GM18508 (cell line): ENCODE results near the gene KCNK16.
"Not testable (repeated sequence)": the region's sequence is repeated elsewhere in the genome, so short reads cannot be mapped to it uniquely, and the experiment has no call there.

Experiments
- ATAC-seq: cut with Tn5 transposase; IDR thresholded peaks from one replicate; pipeline ENCODE4 v1.9.1; 2021; ENCODE audit warnings: moderate number of reproducible peaks; ENCODE audit not compliant: insufficient read depth, unreplicated experiment

KCNK16 gene

DNA sequence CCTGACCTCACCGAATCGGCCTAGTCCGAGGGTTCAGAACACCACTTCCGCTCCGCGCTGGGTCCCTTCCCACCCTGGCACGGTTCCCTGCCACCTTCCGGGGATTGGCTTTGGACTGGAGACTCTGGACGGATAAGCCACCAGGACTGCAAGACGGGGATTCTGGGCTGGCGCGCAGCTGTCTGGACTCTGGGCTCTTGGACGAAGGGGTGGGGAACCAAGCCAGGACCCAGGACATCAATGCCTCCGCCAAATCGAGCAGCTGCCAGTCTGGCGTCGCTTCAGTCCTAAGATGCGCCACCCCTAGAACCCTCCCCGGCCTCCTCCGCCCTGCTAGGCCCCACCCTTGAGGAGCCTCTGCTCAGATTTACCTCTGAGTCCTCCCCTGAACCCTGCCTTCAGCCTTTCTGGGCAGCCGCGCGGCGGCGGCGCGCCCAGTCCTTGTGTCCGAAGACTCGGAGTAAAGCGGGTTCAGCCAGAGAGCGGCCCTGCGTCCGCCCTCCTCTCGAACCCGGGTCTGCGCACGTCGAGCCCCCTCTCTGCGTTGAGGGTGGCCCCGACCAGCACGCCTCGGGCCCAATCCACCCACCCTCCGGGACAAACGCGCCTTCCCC is 9.5 kb downstream of the KCNK16 start:
- ATAC-seq: no peak

GRCh38 chr6:39310542-39310941 is 12.0 kb downstream of the KCNK16 start:
- ATAC-seq: no peak

DNA sequence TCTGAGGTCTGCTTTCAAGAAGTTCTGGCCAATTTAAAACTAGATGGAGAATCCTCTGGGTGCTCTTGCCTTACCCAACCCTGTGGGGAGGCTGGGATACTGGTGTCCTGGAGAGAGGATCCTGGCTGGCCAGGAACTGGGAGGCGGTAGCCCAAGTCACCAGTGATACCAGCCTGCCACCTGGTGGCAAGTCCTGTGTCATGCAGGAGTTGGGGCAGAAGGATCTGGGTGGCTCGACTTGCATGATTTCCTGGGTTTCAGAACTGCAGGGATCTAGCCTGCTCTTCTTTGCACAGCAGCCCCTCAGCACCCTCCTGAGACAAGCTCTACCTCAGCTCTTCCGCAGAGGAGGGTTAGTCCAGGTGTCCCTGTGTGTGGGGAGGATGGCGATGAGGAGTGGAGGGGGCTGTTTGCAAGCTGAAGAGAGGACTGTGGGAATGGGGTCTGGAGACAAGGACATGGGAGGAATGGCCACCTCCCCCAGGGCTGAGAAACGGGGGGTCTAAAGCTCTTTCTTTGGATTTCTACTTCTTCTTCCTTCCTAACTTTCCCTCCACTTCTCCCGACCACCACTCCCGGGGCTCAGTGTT is 12.5 kb downstream of the KCNK16 start:
- no peak for ATAC-seq

DNA sequence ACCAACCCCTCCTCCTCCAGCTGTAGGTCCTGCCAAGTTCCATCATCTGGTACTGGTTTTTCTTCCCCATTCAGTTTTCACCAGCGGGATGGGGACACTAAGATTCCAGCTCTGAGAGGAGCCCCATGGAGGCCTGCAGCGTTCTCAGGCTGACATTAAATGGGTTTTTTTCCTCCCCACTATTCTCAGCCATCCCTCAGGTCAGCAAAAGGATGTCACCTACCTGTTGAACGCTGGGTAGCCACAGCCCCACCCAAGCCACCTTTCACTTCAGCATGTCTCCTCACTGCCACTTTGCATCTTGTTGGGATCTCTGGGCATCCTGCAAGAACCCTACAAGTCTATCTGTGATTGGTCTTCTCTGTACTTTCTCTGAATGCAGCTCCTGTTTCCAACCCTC is 15.0 kb downstream of the KCNK16 start:
- no peak for ATAC-seq

GRCh38 chr6:39304951-39305350 is 17.6 kb downstream of the KCNK16 start:
- ATAC-seq: no peak

GRCh38 chr6:39303425-39304153 is 18.9 kb downstream of the KCNK16 start:
- no peak for ATAC-seq

- ATAC-seq: no peak
Observed at GRCh38 chr6:39302669-39303424, 19.7 kb downstream of the KCNK16 start.

- no peak for ATAC-seq
Observed at GRCh38 chr6:39302011-39302410, 20.5 kb downstream of the KCNK16 start.

DNA sequence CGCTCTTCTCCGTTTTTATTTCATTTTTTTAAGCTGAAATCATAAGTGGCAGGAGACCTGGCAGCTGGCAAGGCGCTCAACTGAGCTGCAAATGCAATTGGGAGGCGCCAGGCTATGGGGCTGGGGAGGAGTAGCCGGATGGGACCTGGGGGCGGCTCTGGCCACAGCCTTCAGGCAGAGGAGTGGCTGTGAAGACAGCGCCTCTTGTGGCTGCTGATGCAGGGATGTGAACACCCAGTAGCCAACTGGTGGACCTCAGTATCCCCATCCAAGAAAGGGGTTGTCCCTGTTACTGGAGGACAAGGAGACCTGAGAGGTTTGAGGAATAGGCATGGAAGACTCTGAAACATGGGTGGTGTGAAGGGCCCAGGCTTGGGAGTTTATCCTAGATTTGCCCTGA is 20.9 kb downstream of the KCNK16 start:
- no peak for ATAC-seq

GRCh38 chr6:39300739-39301138 is 21.8 kb downstream of the KCNK16 start:
- ATAC-seq: no peak

- ATAC-seq: no peak
Observed at GRCh38 chr6:39298061-39298460, 24.4 kb downstream of the KCNK16 start.

GRCh38 chr6:39296745-39297640 is 25.5 kb downstream of the KCNK16 start:
- ATAC-seq: no peak

GRCh38 chr6:39295611-39296011 is 26.9 kb downstream of the KCNK16 start:
- ATAC-seq: no peak

GRCh38 chr6:39294899-39295298 is 27.6 kb downstream of the KCNK16 start:
- no peak for ATAC-seq

GRCh38 chr6:39294133-39294532 is 28.4 kb downstream of the KCNK16 start:
- no peak for ATAC-seq

DNA sequence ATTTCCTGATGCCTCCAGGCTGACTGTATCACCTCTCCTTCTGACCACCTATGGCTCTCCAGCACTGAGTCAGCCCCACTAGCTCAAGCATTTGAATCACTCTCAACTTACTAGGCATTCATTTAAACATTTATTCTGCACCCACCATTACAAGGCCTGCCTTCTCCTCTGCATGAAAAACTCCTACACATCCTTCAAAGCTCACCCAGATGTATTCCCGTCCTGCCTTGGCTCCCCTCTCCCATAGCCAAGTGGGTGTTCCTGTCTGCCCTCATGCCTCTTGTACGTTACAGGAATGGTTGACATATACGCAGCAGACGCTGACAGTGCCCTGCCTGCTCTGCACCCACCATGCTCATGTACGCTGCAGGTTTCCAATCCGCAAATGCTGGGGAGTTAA is 29.9 kb downstream of the KCNK16 start:
- ATAC-seq: no peak

- ATAC-seq: no peak
Observed at GRCh38 chr6:39289490-39289889, 33.0 kb downstream of the KCNK16 start.

GRCh38 chr6:39287601-39288000 is 34.9 kb downstream of the KCNK16 start:
- ATAC-seq: no peak

DNA sequence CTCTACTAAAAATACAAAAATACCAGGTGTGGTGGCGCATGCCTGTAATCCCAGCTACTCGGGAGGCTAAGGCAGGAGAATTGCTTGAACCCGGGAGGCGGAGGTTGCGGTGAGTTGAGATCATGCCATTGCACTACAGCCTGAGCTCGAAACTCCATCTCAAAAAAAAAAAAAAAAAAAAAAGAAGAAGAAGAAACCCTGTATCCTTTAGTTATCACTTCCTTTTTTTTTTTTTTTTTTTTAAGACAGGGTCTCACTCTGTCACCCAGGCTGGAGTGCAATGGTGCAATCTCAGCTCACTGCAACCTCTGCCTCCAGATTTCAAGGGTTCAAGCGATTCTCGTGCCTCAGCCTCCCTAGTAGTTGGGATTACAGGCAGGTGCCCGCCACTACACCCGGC is 35.9 kb downstream of the KCNK16 start:
- ATAC-seq: not testable (repeated sequence)

GRCh38 chr6:39282774-39283173 is 39.7 kb downstream of the KCNK16 start:
- ATAC-seq: no peak
